NCI-H2227 treated with DMSO at 0.1 percent for 48 hours (cell line): ENCODE data around the gene TTC9.

ENCODE experiments used
- DNase-seq: peaks from one replicate; lab custom pipeline; 2025; lab: John Stamatoyannopoulos, UW

TTC9 gene

GRCh38 chr14:70716483-70716882 is 74.8 kb downstream of the TTC9 start:
- DNase-seq, result no peak

GRCh38 chr14:70716958-70717357 is 75.2 kb downstream of the TTC9 start:
- DNase-seq, result no peak

- DNase-seq, result no peak
Observed at GRCh38 chr14:70718383-70719118, 76.8 kb downstream of the TTC9 start.

GRCh38 chr14:70721542-70721941 is 79.8 kb downstream of the TTC9 start:
- no peak for DNase-seq

GRCh38 chr14:70722418-70722817 is 80.7 kb downstream of the TTC9 start:
- no peak for DNase-seq

- no peak for DNase-seq
Observed at GRCh38 chr14:70723276-70723675, 81.6 kb downstream of the TTC9 start.

GRCh38 chr14:70724110-70724509 is 82.4 kb downstream of the TTC9 start:
- DNase-seq, result no peak

GRCh38 chr14:70724944-70725343 is 83.2 kb downstream of the TTC9 start:
- DNase-seq, result no peak
